HUES48 (cell line): Measurements from ENCODE around the gene DNAJB8.

ENCODE experiments used
- H3K27ac ChIP-seq: one replicate; pipeline ENCODE4 v1.7.0; 2013; ENCODE audit warnings: low read depth, low read length, inconsistent platforms
- H3K27me3 ChIP-seq: 2 replicates; pipeline ENCODE4 v1.6.1; 2013; ENCODE audit warnings: mild to moderate bottlenecking, low read length; ENCODE audit not compliant: control insufficient read depth, insufficient read depth
- H3K36me3 ChIP-seq: 2 replicates; pipeline ENCODE4 v1.6.1; 2013; ENCODE audit warnings: low read length; ENCODE audit not compliant: control insufficient read depth, insufficient read depth
- H3K4me1 ChIP-seq: 2 replicates; pipeline ENCODE4 v1.6.1; 2013; ENCODE audit warnings: mild to moderate bottlenecking, low read length; ENCODE audit not compliant: control insufficient read depth, insufficient read depth
- H3K4me3 ChIP-seq: 2 replicates; pipeline ENCODE4 v1.5.1; 2013; ENCODE audit warnings: mild to moderate bottlenecking, low read depth, low read length
- H3K9ac ChIP-seq: 2 replicates; pipeline ENCODE4 v1.6.1; 2013; ENCODE audit warnings: mild to moderate bottlenecking, low read depth, low read length, moderate library complexity
- H3K9me3 ChIP-seq: 2 replicates; pipeline ENCODE4 v1.6.1; 2013; ENCODE audit warnings: low read length; ENCODE audit not compliant: control insufficient read depth, insufficient read depth

Gene DNAJB8

DNA sequence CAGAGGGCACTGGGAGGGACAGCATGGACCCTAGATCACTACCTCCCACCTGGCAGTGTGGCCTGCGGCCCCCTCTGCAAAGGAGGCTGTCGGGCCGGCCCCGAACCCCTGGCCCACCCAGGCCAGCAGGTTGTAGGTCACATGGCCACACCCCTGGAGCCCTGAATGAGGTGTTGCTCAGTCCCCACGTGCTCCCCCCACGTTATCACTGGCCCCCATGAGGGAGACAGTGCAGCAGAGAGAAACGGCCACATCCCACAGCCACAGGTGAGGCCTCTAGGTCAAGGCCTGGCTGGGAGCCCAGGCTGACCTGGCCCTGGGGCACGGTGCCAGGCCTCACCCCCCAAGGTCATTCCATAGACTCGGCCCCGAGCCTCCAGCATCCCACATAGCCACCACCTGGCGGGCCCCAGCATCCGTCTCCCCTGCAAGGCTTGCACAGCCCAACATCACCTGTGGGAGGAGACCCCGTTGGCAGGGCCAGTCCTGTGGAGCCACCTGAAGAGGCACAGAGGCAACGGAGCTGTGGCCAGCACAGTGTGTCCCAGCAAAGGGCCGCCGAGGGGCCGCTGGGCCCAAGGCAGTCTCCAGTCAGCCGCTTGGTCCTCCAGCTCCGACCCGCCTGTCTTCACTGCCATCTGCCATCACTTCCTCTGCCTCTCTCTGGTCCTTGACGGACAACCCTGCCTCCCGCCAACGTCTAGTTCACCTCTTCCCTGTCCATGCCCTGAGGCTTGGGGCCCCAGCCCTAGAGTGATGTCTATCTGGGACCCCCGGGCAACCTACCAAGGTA, 53.1 kb downstream of the DNAJB8 start:
- Histone ChIP-seq H3K4me1 (peaks cover 12% of the 10 kb centered on the region), H3K27ac (no peak overlapping the region), H3K9ac (no peak overlapping the region), H3K27me3 (no peaks in the 10 kb centered on the region), H3K9me3 (no peaks in the 10 kb centered on the region), H3K36me3 (no peaks in the 10 kb centered on the region), H3K4me3 (no peak overlapping the region)

GRCh38 chr3:128413003-128413370, 53.7 kb downstream of the DNAJB8 start:
- Histone ChIP-seq H3K27me3 (no peaks in the 10 kb centered on the region), H3K4me1 (peaks cover 12% of the 10 kb centered on the region), H3K9me3 (no peaks in the 10 kb centered on the region), H3K36me3 (no peaks in the 10 kb centered on the region), H3K27ac (no peak overlapping the region), H3K9ac (no peak overlapping the region), H3K4me3 (no peak overlapping the region)
